Kidney (tissue), 14 donors: ENCODE data around the gene KRTAP7-1. TPM values are rescaled to one million over a fixed set of nuclear protein-coding genes. Genes with fewer than 3 reads are reported as not detected.

Experiments
- DNase-seq, 5 donors: peaks; one replicate each; pipeline ENCODE4 v3.0.0-alpha.2; 2013 to 2020
- FAIRE-seq: peaks from 2 replicates; lab custom pipeline; 2012; peaks lifted over from hg19 to GRCh38; lab: Jason Lieb, UNC
- H3K27ac ChIP-seq, 2 donors: one replicate each; pipeline ENCODE4 v1.7.0; 2013; ENCODE audit warnings: low read depth in 2 of 2, low read length in 2 of 2, inconsistent platforms in 1 of 2
- H3K27me3 ChIP-seq: one replicate; pipeline ENCODE4 v1.7.1; 2013; ENCODE audit warnings: low read length, inconsistent platforms; ENCODE audit not compliant: control insufficient read depth, insufficient read depth
- H3K36me3 ChIP-seq, 3 donors: one replicate each; pipeline versions ENCODE4 v1.7.0 to v1.7.1; 2013; ENCODE audit warnings: low read length in 3 of 3, control low read depth in 1 of 3, inconsistent platforms in 1 of 3; ENCODE audit not compliant: insufficient read depth in 3 of 3, control insufficient read depth in 2 of 3
- H3K4me1 ChIP-seq, 3 donors: one replicate each; pipeline versions ENCODE4 v1.7.0 to v1.7.1; 2013; ENCODE audit warnings: low read length in 3 of 3, inconsistent platforms in 1 of 3, low read depth in 1 of 3; ENCODE audit not compliant: control insufficient read depth in 2 of 3, insufficient read depth in 2 of 3
- H3K4me3 ChIP-seq, 3 donors: one replicate each; pipeline versions ENCODE4 v1.7.0 to v1.8.1; 2013; ENCODE audit warnings: low read length in 3 of 3, control low read depth in 1 of 3, inconsistent platforms in 1 of 3
- H3K9ac ChIP-seq, 3 donors: one replicate each; pipeline versions ENCODE4 v1.7.0 to v1.7.1; 2013; ENCODE audit warnings: low read length in 3 of 3, control low read depth in 1 of 3, inconsistent platforms in 1 of 3
- H3K9me3 ChIP-seq, 3 donors: one replicate each; pipeline versions ENCODE4 v1.7.0 to v1.7.1; 2013; ENCODE audit warnings: low read length in 3 of 3, control low read depth in 1 of 3, inconsistent platforms in 1 of 3; ENCODE audit not compliant: control insufficient read depth in 2 of 3, insufficient read depth in 1 of 3
- intact Hi-C: fragments of 100-400 bp; cut with DNase I; formaldehyde crosslinking; loops from one replicate; pipeline ENCODE4 v1.11.1; 2022
- polyA plus RNA-seq: library from polyadenylated mRNA; stranded (reverse); fragments of 350-450 nt; fragmentation: Illumina TruSeq; extraction: RNeasy Lipid Tissue Mini Kit (QIAGEN cat#74804); gene quantifications from one replicate; pipeline ENCODE4 v1.2.3, GENCODE V29; 2014; ENCODE audit warnings: low read depth, low replicate concordance; ENCODE audit not compliant: insufficient read depth
- total RNA-seq: library from RNA; stranded (reverse); fragmentation: NEBNext Ultra II Directional; extraction: Animal tissue kit (Norgen Biotek cat#: 25700); gene quantifications from one replicate; pipeline ENCODE4 v1.2.1, GENCODE V29; 2021
- TF ChIP-seq, protein P1 (sequence below): IDR thresholded peaks from 3 replicates; pipeline ENCODE4 v1.5.1; 2012; ENCODE audit warnings: mild to moderate bottlenecking, moderate library complexity, borderline replicate concordance; ENCODE audit not compliant: insufficient read depth; ENCODE audit errors: extremely low read depth
- donor health status: control.
- donor health status: control.
- donor health status: control.
- donor health status: control.
- donor health status: control.
- donor health status: DM: yes; HTN: yes; CAD: no.
- donor health status: Normal renal cell carcinoma (clear cell type).

Gene KRTAP7-1
- total and polyA plus RNA-seq, 2 donors from 2014 or later, result not detected

DNA sequence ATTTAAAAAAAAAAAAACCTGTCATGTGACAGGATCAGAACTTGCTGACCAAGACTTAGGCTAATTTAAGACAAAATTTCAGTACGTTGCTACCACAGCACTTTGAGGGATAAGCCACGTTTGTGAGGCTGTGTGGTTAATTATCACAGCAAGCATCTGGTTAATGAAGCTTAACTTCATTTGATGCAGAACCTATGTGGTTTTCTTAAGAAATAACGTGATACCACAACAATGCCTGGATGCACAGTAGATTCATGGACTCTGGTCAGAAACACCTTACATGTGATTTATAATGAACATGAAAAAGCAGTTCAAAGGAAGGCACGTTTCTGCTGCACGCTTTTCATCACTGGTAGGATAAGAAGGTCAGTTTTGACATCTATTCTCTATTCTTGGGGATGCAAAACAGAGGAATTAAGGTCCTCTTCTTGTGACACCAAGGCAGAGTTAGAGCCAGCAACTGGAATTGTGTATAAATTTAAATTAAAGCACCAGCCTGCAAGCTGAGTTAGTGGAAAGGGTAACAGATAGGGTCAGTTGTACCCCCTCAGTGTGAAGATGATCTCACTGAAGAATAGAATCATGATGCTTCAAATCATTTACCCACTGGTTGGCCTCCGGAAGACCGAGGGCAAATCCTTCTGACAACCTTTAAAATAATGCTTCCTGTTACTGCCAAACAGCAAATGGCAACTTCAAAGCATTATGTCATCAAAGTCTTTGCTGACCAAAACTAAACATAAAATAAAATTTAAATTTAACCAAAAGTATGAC, 10.5 kb downstream of the KRTAP7-1 start:
- Histone ChIP-seq H3K4me1 (no peaks in the 10 kb centered on the region), H3K36me3 (no peaks in the 10 kb centered on the region), H3K9ac (no peak overlapping the region), H3K9me3 (no peaks in the 10 kb centered on the region), H3K27ac (no peak overlapping the region), H3K27me3 (no peaks in the 10 kb centered on the region), H3K4me3 (no peak overlapping the region)
- intact Hi-C loops, result no loop called here
- TF ChIP-seq, protein P1, sequence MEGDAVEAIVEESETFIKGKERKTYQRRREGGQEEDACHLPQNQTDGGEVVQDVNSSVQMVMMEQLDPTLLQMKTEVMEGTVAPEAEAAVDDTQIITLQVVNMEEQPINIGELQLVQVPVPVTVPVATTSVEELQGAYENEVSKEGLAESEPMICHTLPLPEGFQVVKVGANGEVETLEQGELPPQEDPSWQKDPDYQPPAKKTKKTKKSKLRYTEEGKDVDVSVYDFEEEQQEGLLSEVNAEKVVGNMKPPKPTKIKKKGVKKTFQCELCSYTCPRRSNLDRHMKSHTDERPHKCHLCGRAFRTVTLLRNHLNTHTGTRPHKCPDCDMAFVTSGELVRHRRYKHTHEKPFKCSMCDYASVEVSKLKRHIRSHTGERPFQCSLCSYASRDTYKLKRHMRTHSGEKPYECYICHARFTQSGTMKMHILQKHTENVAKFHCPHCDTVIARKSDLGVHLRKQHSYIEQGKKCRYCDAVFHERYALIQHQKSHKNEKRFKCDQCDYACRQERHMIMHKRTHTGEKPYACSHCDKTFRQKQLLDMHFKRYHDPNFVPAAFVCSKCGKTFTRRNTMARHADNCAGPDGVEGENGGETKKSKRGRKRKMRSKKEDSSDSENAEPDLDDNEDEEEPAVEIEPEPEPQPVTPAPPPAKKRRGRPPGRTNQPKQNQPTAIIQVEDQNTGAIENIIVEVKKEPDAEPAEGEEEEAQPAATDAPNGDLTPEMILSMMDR, result no peak
- peak in 2 of 5 donors; percentile 15 to 35 for DNase-seq
- no peak for FAIRE-seq

DNA sequence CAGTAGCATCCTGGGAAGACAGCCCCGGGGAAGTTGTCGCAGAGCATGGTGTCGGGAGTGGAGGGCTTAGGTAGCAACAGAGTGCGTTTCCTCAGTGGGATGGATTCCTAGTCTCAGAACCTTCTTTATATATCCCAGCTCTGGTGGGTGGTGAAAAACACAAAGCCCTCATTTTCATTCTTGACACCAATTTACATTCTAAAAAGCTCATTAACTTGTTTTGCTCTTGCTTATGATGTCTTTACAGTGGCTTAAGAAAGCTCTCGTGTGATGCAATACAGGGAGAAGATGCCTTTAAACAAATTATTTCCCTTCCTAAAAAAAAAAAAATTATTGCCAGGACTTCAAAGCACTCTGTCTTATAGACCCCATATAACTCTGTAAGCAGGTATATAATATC, 16.4 kb downstream of the KRTAP7-1 start, which contains the start of gene KRTAP8-1:
TSS of gene KRTAP8-1 (minus strand) at position 101 of the 400 bp plus-strand sequence. CDS start at position 47, 54 bp downstream.
- H3K36me3 ChIP-seq, result no peaks in the 10 kb centered on the region
- H3K9ac ChIP-seq, result no peak within 1 kb of the TSS
- DNase-seq (no peak), FAIRE-seq (no peak)
- TF ChIP-seq, protein P1, result no peak
- intact Hi-C loops, result no loop called here
- H3K4me3 ChIP-seq, result no peak within 1 kb of the TSS
- H3K9me3 ChIP-seq, result no peaks in the 10 kb centered on the region
- H3K27ac ChIP-seq, result no peak within 1 kb of the TSS
- H3K4me1 ChIP-seq, result no peaks in the 10 kb centered on the region
- no peaks in the 10 kb centered on the region for H3K27me3 ChIP-seq

DNA sequence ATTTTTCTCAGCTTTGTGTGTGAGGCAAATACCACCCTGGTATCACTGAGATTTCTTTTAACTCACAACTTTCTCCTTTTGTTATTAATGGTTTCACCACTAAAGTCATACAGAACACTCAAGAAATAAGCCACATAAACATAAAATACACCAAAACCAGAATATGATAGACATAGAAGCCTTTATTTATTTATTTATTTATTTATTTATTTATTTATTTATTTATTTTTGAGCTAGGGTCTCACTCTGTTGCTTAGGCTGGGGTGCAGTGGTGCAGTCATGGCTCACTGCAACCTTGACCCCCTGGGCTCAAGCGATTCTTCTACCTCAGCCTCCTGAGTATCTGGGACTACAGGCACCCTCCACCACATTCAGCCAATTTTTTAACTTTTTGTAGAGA, 29.0 kb downstream of the KRTAP7-1 start:
- intact Hi-C loops, result no loop called here
- DNase-seq (no peak), FAIRE-seq (no peak)
- TF ChIP-seq, protein P1, result no peak
- Histone ChIP-seq H3K4me3 (no peak overlapping the region), H3K9ac (no peak overlapping the region), H3K4me1 (no peaks in the 10 kb centered on the region), H3K9me3 (no peaks in the 10 kb centered on the region), H3K36me3 (no peaks in the 10 kb centered on the region), H3K27ac (no peak overlapping the region), H3K27me3 (no peaks in the 10 kb centered on the region)
